Left hindlimb (tissue), 1 donor: ENCODE data around the gene ICAM2.
"Not testable (repeated sequence)": the region's sequence is repeated elsewhere in the genome, so short reads cannot be mapped to it uniquely, and the experiment has no call there.

Experiments used
- DNase-seq: peaks from one replicate; pipeline ENCODE4 v3.0.0-alpha.2; 2018

The ICAM2 gene

GRCh38 chr17:64008830-64009229, 11.6 kb downstream of the ICAM2 start:
- no peak for DNase-seq

GRCh38 chr17:64008346-64008745, 12.1 kb downstream of the ICAM2 start:
- DNase-seq = no peak

GRCh38 chr17:64007838-64008282, 12.6 kb downstream of the ICAM2 start:
- peak; percentile 34 for DNase-seq

- DNase-seq = not testable (repeated sequence)
Measured at GRCh38 chr17:64007089-64007837, 13.2 kb downstream of the ICAM2 start.

GRCh38 chr17:64006361-64007088, 13.9 kb downstream of the ICAM2 start:
- peak; percentile 40 for DNase-seq

- no peak for DNase-seq
Measured at GRCh38 chr17:64005734-64006167, 14.7 kb downstream of the ICAM2 start.

- no peak for DNase-seq
Measured at GRCh38 chr17:64004903-64005733, 15.3 kb downstream of the ICAM2 start.

GRCh38 chr17:64004218-64004770, 16.1 kb downstream of the ICAM2 start:
- DNase-seq = no peak

- DNase-seq = no peak
Measured at GRCh38 chr17:64003526-64004121, 16.8 kb downstream of the ICAM2 start.

GRCh38 chr17:64002658-64003525, 17.5 kb downstream of the ICAM2 start:
- DNase-seq = no peak

- peak; percentile 32 for DNase-seq
Measured at GRCh38 chr17:64001763-64002529, 18.5 kb downstream of the ICAM2 start.

- DNase-seq = no peak
Measured at GRCh38 chr17:64001091-64001579, 19.3 kb downstream of the ICAM2 start.

GRCh38 chr17:63999680-64000531, 20.5 kb downstream of the ICAM2 start:
- no peak for DNase-seq

- DNase-seq = no peak
Measured at GRCh38 chr17:63998721-63999679, 21.4 kb downstream of the ICAM2 start.

- peak; percentile 85 for DNase-seq
Measured at GRCh38 chr17:63998050-63998720, 22.2 kb downstream of the ICAM2 start, which contains the start of gene PRR29. PRR29 (plus strand) TSS chr17:63998351; CDS start chr17:63998365, 14 bp downstream.

GRCh38 chr17:63997341-63998048, 22.9 kb downstream of the ICAM2 start:
- peak; percentile 61 for DNase-seq
